H1 (cell line): ENCODE results near the gene CAMTA1. TPM values are rescaled to one million over a fixed set of nuclear protein-coding genes. Genes with fewer than 3 reads are reported as not detected.

ENCODE experiments used
- CTCF ChIA-PET: fragments of 300-600 bp; sonication (Branson Sonifier 250); formaldehyde crosslinking; loops from one replicate; lab custom pipeline; 2021; ENCODE audit not compliant: partially characterized antibody; lab: Charles Lee
- POLR2A ChIA-PET: fragments of 300-600 bp; sonication (Branson Sonifier 250); formaldehyde crosslinking; loops from one replicate; lab custom pipeline; 2021; ENCODE audit warnings: inconsistent platforms; ENCODE audit not compliant: partially characterized antibody; lab: Charles Lee
- DNase-seq, 2 experiments: peaks; one replicate each; pipeline versions ENCODE4 v3.0.0 to v3.0.0-alpha.2; 2010 to 2022; ENCODE audit warnings: low spot score in 2 of 2, low read depth in 1 of 2, mixed read lengths in 1 of 2
- FAIRE-seq: peaks from 2 replicates; lab custom pipeline; 2011; peaks lifted over from hg19 to GRCh38; lab: Jason Lieb, UNC
- H2AFZ ChIP-seq: 2 replicates; pipeline ENCODE4 v1.8.1; 2012; ENCODE audit warnings: low read length, inconsistent platforms
- H2AK5ac ChIP-seq: 2 replicates; pipeline ENCODE4 v1.6.1; 2013; ENCODE audit warnings: low read depth, low read length
- H2BK120ac ChIP-seq: replicated peaks from 2 replicates; pipeline ENCODE3; 2013; ENCODE audit warnings: low read depth, low read length, inconsistent platforms
- H2BK12ac ChIP-seq: 2 replicates; pipeline ENCODE4 v1.6.1; 2013; ENCODE audit warnings: low read depth, low read length
- H2BK15ac ChIP-seq: 2 replicates; pipeline ENCODE4 v1.6.1; 2013; ENCODE audit warnings: low read length
- H2BK20ac ChIP-seq: 2 replicates; pipeline ENCODE4 v1.6.1; 2013; ENCODE audit warnings: low read length
- H2BK5ac ChIP-seq: 2 replicates; pipeline ENCODE4 v1.6.1; 2013; ENCODE audit warnings: low read depth, low read length
- H3K14ac ChIP-seq: 2 replicates; pipeline ENCODE4 v1.6.1; 2013; ENCODE audit warnings: inconsistent platforms; ENCODE audit not compliant: insufficient read length
- H3K18ac ChIP-seq: 2 replicates; pipeline ENCODE4 v1.6.1; 2013; ENCODE audit warnings: low read length; ENCODE audit errors: extremely low read depth
- H3K23ac ChIP-seq: 2 replicates; pipeline ENCODE4 v1.6.1; 2013; ENCODE audit warnings: inconsistent platforms; ENCODE audit not compliant: insufficient read length
- H3K23me2 ChIP-seq: 2 replicates; pipeline ENCODE4 v1.6.1; 2013; ENCODE audit warnings: low read depth, low read length
- H3K27ac ChIP-seq: 2 replicates; pipeline ENCODE4 v1.6.1; 2011; ENCODE audit warnings: low read depth, low read length, inconsistent platforms
- H3K27me3 ChIP-seq, 4 experiments: replicated peaks in 1 of 4; 1 replicate in 1 of 4; 2 replicates in 3 of 4; pipeline versions ENCODE4 v1.6.1 to v1.8.1; 2011 to 2013; ENCODE audit warnings: low read length in 3 of 4, mild to moderate bottlenecking in 3 of 4, inconsistent platforms in 2 of 4, mixed read lengths in 2 of 4, moderate library complexity in 1 of 4; ENCODE audit not compliant: control insufficient read depth in 3 of 4, insufficient read depth in 3 of 4; ENCODE audit errors: extremely low read depth in 1 of 4
- H3K36me3 ChIP-seq, 4 experiments: 2 replicates each; pipeline versions ENCODE4 v1.6.1 to v1.8.1; 2011 to 2013; ENCODE audit warnings: mild to moderate bottlenecking in 4 of 4, low read length in 3 of 4, moderate library complexity in 2 of 4, control low read depth in 1 of 4, inconsistent platforms in 1 of 4; ENCODE audit not compliant: insufficient read depth in 4 of 4, control insufficient read depth in 2 of 4
- H3K4ac ChIP-seq: replicated peaks from 2 replicates; pipeline ENCODE3; 2013; ENCODE audit warnings: low read length, low read depth, mixed read lengths, inconsistent platforms; ENCODE audit not compliant: insufficient read length
- H3K4me1 ChIP-seq, 4 experiments: replicated peaks in 1 of 4; 1 replicate in 1 of 4; 2 replicates in 3 of 4; pipeline versions ENCODE4 v1.6.1 to v1.8.1; 2011 to 2013; ENCODE audit warnings: low read length in 3 of 4, inconsistent platforms in 2 of 4, mixed read lengths in 1 of 4; ENCODE audit not compliant: insufficient read depth in 4 of 4, control insufficient read depth in 3 of 4
- H3K4me2 ChIP-seq, 2 experiments: 2 replicates each; pipeline versions ENCODE4 v1.6.1 to v1.8.1; 2011 to 2013; ENCODE audit warnings: low read depth in 2 of 2, low read length in 2 of 2, control low read depth in 1 of 2, inconsistent platforms in 1 of 2, mild to moderate bottlenecking in 1 of 2; ENCODE audit not compliant: insufficient read depth in 1 of 2
- H3K4me3 ChIP-seq, 4 experiments: fragments of 200-600, 300-600 bp in 1 of 4; sonication (generic), shearing (Covaris generic), sonication (Bioruptor Twin) in 1 of 4; 2 replicates each; pipeline versions ENCODE4 v1.5.1 to v1.8.1; 2011 to 2016; ENCODE audit warnings: low read length in 4 of 4, low read depth in 3 of 4, control low read depth in 2 of 4, inconsistent platforms in 2 of 4, mild to moderate bottlenecking in 2 of 4, mixed read lengths in 1 of 4, moderate library complexity in 1 of 4; ENCODE audit not compliant: insufficient read depth in 2 of 4; ENCODE audit errors: extremely low read depth in 1 of 4
- H3K56ac ChIP-seq: replicated peaks from 2 replicates; pipeline ENCODE3; 2013; ENCODE audit warnings: low read depth, mild to moderate bottlenecking, mixed read lengths, low read length, inconsistent platforms; ENCODE audit not compliant: insufficient read length
- H3K79me1 ChIP-seq: 2 replicates; pipeline ENCODE4 v1.6.1; 2013; ENCODE audit warnings: low read depth, low read length, control low read depth
- H3K79me2 ChIP-seq, 2 experiments: 2 replicates each; pipeline versions ENCODE4 v1.6.1 to v1.8.1; 2012 to 2013; ENCODE audit warnings: low read length in 2 of 2, mild to moderate bottlenecking in 2 of 2, inconsistent platforms in 1 of 2; ENCODE audit not compliant: insufficient read depth in 2 of 2, control insufficient read depth in 1 of 2
- H3K9ac ChIP-seq, 4 experiments: replicated peaks in 1 of 4; 1 replicate in 1 of 4; 2 replicates in 3 of 4; pipeline versions ENCODE4 v1.6.1 to v1.8.1; 2011 to 2013; ENCODE audit warnings: low read depth in 3 of 4, low read length in 3 of 4, control low read depth in 2 of 4, mild to moderate bottlenecking in 2 of 4, moderate library complexity in 2 of 4, inconsistent platforms in 1 of 4; ENCODE audit errors: extremely low read depth in 1 of 4
- H3K9me3 ChIP-seq, 2 experiments: 2 replicates each; pipeline versions ENCODE4 v1.6.1 to v1.8.1; 2012 to 2013; ENCODE audit warnings: mild to moderate bottlenecking in 2 of 2, moderate library complexity in 2 of 2, control low read depth in 1 of 2, inconsistent platforms in 1 of 2, low read depth in 1 of 2, low read length in 1 of 2, mixed read lengths in 1 of 2; ENCODE audit not compliant: insufficient read depth in 2 of 2
- H4K20me1 ChIP-seq, 2 experiments: replicated peaks in 1 of 2; 2 replicates each; pipeline versions ENCODE3 to v1.8.1; 2011 to 2013; ENCODE audit warnings: inconsistent platforms in 2 of 2, low read length in 2 of 2, mild to moderate bottlenecking in 1 of 2; ENCODE audit not compliant: insufficient read depth in 2 of 2, control insufficient read depth in 1 of 2
- H4K5ac ChIP-seq: 2 replicates; pipeline ENCODE4 v1.6.1; 2013; ENCODE audit warnings: low read length, low read depth, mixed read lengths, inconsistent platforms; ENCODE audit not compliant: insufficient read length
- H4K8ac ChIP-seq: 2 replicates; pipeline ENCODE4 v1.8.0; 2013; ENCODE audit warnings: mild to moderate bottlenecking, moderate library complexity, low read length, inconsistent platforms; ENCODE audit not compliant: insufficient read depth; ENCODE audit errors: extremely low read depth
- H4K91ac ChIP-seq: replicated peaks from 2 replicates; pipeline ENCODE3; 2013; ENCODE audit warnings: low read length, mixed read lengths, inconsistent platforms; ENCODE audit not compliant: insufficient read length
- ATF2 ChIP-seq: IDR thresholded peaks from 2 replicates; pipeline ENCODE4 v1.6.1; 2012; ENCODE audit warnings: low read length, inconsistent platforms
- EGR1 ChIP-seq: IDR thresholded peaks from 2 replicates; pipeline ENCODE4 v1.6.1; 2011; ENCODE audit warnings: low read depth, low read length, borderline replicate concordance
- JUN ChIP-seq: IDR thresholded peaks from 2 replicates; pipeline ENCODE4 v1.6.1; 2011; ENCODE audit warnings: low read depth, mild to moderate bottlenecking, improper control_type of control experiment, low read length
- MAX ChIP-seq: IDR thresholded peaks from 2 replicates; pipeline ENCODE4 v1.6.1; 2012; ENCODE audit warnings: inconsistent platforms
- PHF8 ChIP-seq: fragments of 200-600 bp; sonication (generic); conservative IDR thresholded peaks from 2 replicates; pipeline ENCODE4 v1.7.1; 2012; ENCODE audit warnings: low read depth, mild to moderate bottlenecking, inconsistent platforms, low read length, moderate library complexity
- POLR2A ChIP-seq, 2 experiments: IDR thresholded peaks; 1 replicate in 1 of 2; 2 replicates in 1 of 2; pipeline ENCODE4 v1.6.1; 2011; ENCODE audit warnings: low read depth in 2 of 2, low read length in 2 of 2, mild to moderate bottlenecking in 2 of 2; ENCODE audit errors: control extremely low read depth in 1 of 2
- RAD21 ChIP-seq, 2 experiments: IDR thresholded peaks in 1 of 2; conservative IDR thresholded peaks in 1 of 2; 2 replicates each; pipeline ENCODE4 v1.6.1; 2011; ENCODE audit warnings: low read depth in 2 of 2, low read length in 2 of 2, improper control_type of control experiment in 1 of 2, inconsistent platforms in 1 of 2, mild to moderate bottlenecking in 1 of 2, moderate library complexity in 1 of 2
- SRF ChIP-seq: IDR thresholded peaks from 2 replicates; pipeline ENCODE4 v1.6.1; 2011; ENCODE audit warnings: mild to moderate bottlenecking, low read depth, low read length, moderate library complexity
- TEAD4 ChIP-seq: IDR thresholded peaks from 2 replicates; pipeline ENCODE4 v1.6.1; 2012; ENCODE audit warnings: low read depth, low read length, inconsistent platforms, mixed read lengths
- ZNF274 ChIP-seq: IDR thresholded peaks from 2 replicates; pipeline ENCODE4 v1.7.0; 2012; ENCODE audit warnings: low read length, borderline replicate concordance; ENCODE audit errors: extremely low read depth
- WGBS, 2 experiments: shearing (Covaris generic) in 1 of 2; methylation state at CpG; one replicate each; pipeline versions ENCODE4 v1.1.6 to v1.1.7; 2013 to 2015; ENCODE audit warnings: low lambda C conversion rate in 2 of 2, mixed read lengths in 2 of 2, inconsistent platforms in 1 of 2, low coverage in 1 of 2, missing lambda C conversion rate in 1 of 2; ENCODE audit not compliant: insufficient replicate concordance in 2 of 2, insufficient coverage in 1 of 2, insufficient read length in 1 of 2; ENCODE audit errors: extremely low coverage in 1 of 2, missing lambda C conversion rate in 1 of 2; 5-methylcytosine and 5-hydroxymethylcytosine counted together
- polyA plus RNA-seq, 7 experiments: library from polyadenylated mRNA; depleted of rRNA in 3 of 7; stranded (reverse) in 5 of 7; unstranded in 2 of 7; fragments of >200 nt in 5 of 7; fragments of 200-250 nt in 2 of 7; gene quantifications; 1 replicate in 5 of 7; 2 replicates in 1 of 7; 4 replicates in 1 of 7; pipeline versions ENCODE4 v1.2.1 to v1.2.3, GENCODE V29; 2011 to 2013; ENCODE audit warnings: missing spikeins in 2 of 7, mixed read lengths in 2 of 7
- total RNA-seq: library from RNA; stranded (reverse); fragmentation: NEBNext Ultra II Directional; extraction: Animal tissue kit (Norgen Biotek cat#: 25700); gene quantifications from 2 replicates; pipeline ENCODE4 v1.2.1, GENCODE V29; 2021

CAMTA1 gene
- total and polyA plus RNA-seq, 2 of the 8 experiments (the other 6 are each of a cell fraction or from before 2014, with no cell fraction given) = 65.0 to 119 TPM

- Histone ChIP-seq H3K79me2 (no peaks in the 10 kb centered on the region), H2BK5ac (no peak overlapping the region), H2BK20ac (no peak overlapping the region), H3K4me1 (no peaks in the 10 kb centered on the region), H3K4me2 (no peak overlapping the region), H2AFZ (no peak overlapping the region), H4K91ac (no peak overlapping the region), H3K4me3 (no peak overlapping the region), H3K9ac (no peak overlapping the region), H4K20me1 (no peaks in the 10 kb centered on the region), H3K18ac (no peak overlapping the region), H4K8ac (no peak overlapping the region), H3K27ac (no peak overlapping the region), H2BK15ac (no peak overlapping the region; the same call in 1 of the 2 replicates), H3K23ac (no peak overlapping the region), H3K56ac (no peak overlapping the region), H3K9me3 (no peaks in the 10 kb centered on the region), H3K36me3 (no peaks in the 10 kb centered on the region), H3K23me2 (no peaks in the 10 kb centered on the region), H3K27me3 (no peaks in the 10 kb centered on the region), H2BK12ac (no peak overlapping the region), H4K5ac (no peak overlapping the region), H2BK120ac (no peak overlapping the region), H3K14ac (no peak overlapping the region), H3K4ac (no peak overlapping the region), H3K79me1 (no peaks in the 10 kb centered on the region), H2AK5ac (no peak overlapping the region)
- ChIA-PET POLR2A (no interaction called here), CTCF (interaction anchor here (1.0 to 1.2 kb wide), 3 partner anchors 16 to 164 kb away, joined by 3 read pairs; no protein-coding TSS in a partner anchor)
- DNase-seq (no peak), FAIRE-seq (no peak)
- 87% methylated on average over 12 of the region's 12 CpGs; no CpG with 5 or more reads in 1 of the 2 experiments for WGBS, 2 experiments
- TF ChIP-seq SRF (no peak), ATF2 (no peak), PHF8 (no peak), ZNF274 (no peak), RAD21 (IDR thresholded peaks at IDR 0.05 in 1 of 2, conservative IDR thresholded peaks at IDR 0.05 in 1 of 2; ENCODE audit: low read depth in 2 of 2, low read length in 2 of 2) (peak in 1 of 2 experiments; percentile 24; a peak in 1 of 4 replicates), EGR1 (no peak), TEAD4 (no peak), JUN (no peak), MAX (no peak), POLR2A (IDR thresholded peaks at IDR 0.05; ENCODE audit: control extremely low read depth in 1 of 2, low read depth in 2 of 2, low read length in 2 of 2) (no peak)
These were observed 342.2 kb downstream of the CAMTA1 start for GRCh38 chr1:7127322-7128075.
